H1 (cell line): Measurements from ENCODE around the gene ASB1.

ENCODE experiments used
- ATF2 ChIP-seq: IDR thresholded peaks from 2 replicates; pipeline ENCODE4 v1.6.1; 2012; ENCODE audit warnings: low read length, inconsistent platforms
- CHD2 ChIP-seq: IDR thresholded peaks from 2 replicates; pipeline ENCODE4 v1.6.1; 2012; ENCODE audit warnings: low read length, improper control_type of control experiment
- CTCF ChIP-seq, 3 experiments: IDR thresholded peaks; 1 replicate in 2 of 3; 2 replicates in 1 of 3; pipeline versions ENCODE4 v1.5.1 to v1.6.1; 2011; ENCODE audit warnings: low read length in 3 of 3, mild to moderate bottlenecking in 3 of 3, inconsistent platforms in 2 of 3, low read depth in 1 of 3, moderate library complexity in 1 of 3; ENCODE audit not compliant: insufficient read depth in 1 of 3; ENCODE audit errors: control extremely low read depth in 1 of 3
- HDAC2 ChIP-seq, 2 experiments: fragments of 300-600 bp in 1 of 2; sonication (generic) in 1 of 2; IDR thresholded peaks; 2 replicates each; pipeline ENCODE4 v1.6.1; 2011 to 2012; ENCODE audit warnings: low read depth in 2 of 2, low read length in 2 of 2, mild to moderate bottlenecking in 2 of 2, moderate library complexity in 2 of 2, borderline replicate concordance in 1 of 2, inconsistent platforms in 1 of 2
- KDM1A ChIP-seq: fragments of 200-600, 300-600 bp; sonication (generic); IDR thresholded peaks from 2 replicates; pipeline ENCODE4 v1.7.1; 2016; ENCODE audit warnings: mild to moderate bottlenecking, low read length, borderline replicate concordance
- NRF1 ChIP-seq: IDR thresholded peaks from 2 replicates; pipeline ENCODE4 v1.6.1; 2011; ENCODE audit warnings: mild to moderate bottlenecking, low read depth, low read length, improper control_type of control experiment
- PHF8 ChIP-seq: fragments of 200-600 bp; sonication (generic); conservative IDR thresholded peaks from 2 replicates; pipeline ENCODE4 v1.7.1; 2012; ENCODE audit warnings: low read depth, mild to moderate bottlenecking, inconsistent platforms, low read length, moderate library complexity
- POLR2A ChIP-seq, 2 experiments: IDR thresholded peaks; 1 replicate in 1 of 2; 2 replicates in 1 of 2; pipeline ENCODE4 v1.6.1; 2011; ENCODE audit warnings: low read depth in 2 of 2, low read length in 2 of 2, mild to moderate bottlenecking in 2 of 2; ENCODE audit errors: control extremely low read depth in 1 of 2
- RAD21 ChIP-seq, 2 experiments: IDR thresholded peaks in 1 of 2; conservative IDR thresholded peaks in 1 of 2; 2 replicates each; pipeline ENCODE4 v1.6.1; 2011; ENCODE audit warnings: low read depth in 2 of 2, low read length in 2 of 2, improper control_type of control experiment in 1 of 2, inconsistent platforms in 1 of 2, mild to moderate bottlenecking in 1 of 2, moderate library complexity in 1 of 2
- SP2 ChIP-seq: IDR thresholded peaks from 2 replicates; pipeline ENCODE4 v1.6.1; 2012; ENCODE audit warnings: mild to moderate bottlenecking, low read length, inconsistent platforms
- SUZ12 ChIP-seq: fragments of 200-600 bp; sonication (generic); IDR thresholded peaks from 2 replicates; pipeline ENCODE4 v1.6.1; 2012; ENCODE audit warnings: mild to moderate bottlenecking, inconsistent platforms, low read length, moderate library complexity, mixed read lengths
- TCF12 ChIP-seq: IDR thresholded peaks from 2 replicates; pipeline ENCODE4 v1.6.1; 2011; ENCODE audit warnings: low read depth, mild to moderate bottlenecking, low read length
- TEAD4 ChIP-seq: IDR thresholded peaks from 2 replicates; pipeline ENCODE4 v1.6.1; 2012; ENCODE audit warnings: low read depth, low read length, inconsistent platforms, mixed read lengths

- TF ChIP-seq TCF12 (no peak), CTCF (IDR thresholded peaks at IDR 0.05; ENCODE audit: control extremely low read depth in 1 of 3, insufficient read depth in 1 of 3, low read depth in 1 of 3, low read length in 3 of 3) (no peak), CHD2 (no peak), POLR2A (IDR thresholded peaks at IDR 0.05; ENCODE audit: control extremely low read depth in 1 of 2, low read depth in 2 of 2, low read length in 2 of 2) (no peak), NRF1 (no peak), RAD21 (IDR thresholded peaks at IDR 0.05 in 1 of 2, conservative IDR thresholded peaks at IDR 0.05 in 1 of 2; ENCODE audit: low read depth in 2 of 2, low read length in 2 of 2) (no peak), SUZ12 (no peak), TEAD4 (no peak), SP2 (no peak), ATF2 (no peak), PHF8 (no peak), HDAC2 (IDR thresholded peaks at IDR 0.05; ENCODE audit: borderline replicate concordance in 1 of 2, low read depth in 2 of 2, low read length in 2 of 2) (no peak), KDM1A (no peak)
Observed at GRCh38 chr2:238421695-238422035, 5.1 kb upstream of the ASB1 start.
